Cardiac fibroblast (primary cell): ENCODE data around the gene FARP2.

Experiments
- DNase-seq, 2 donors: peaks; one replicate each; pipeline versions ENCODE4 v3.0.0 to v3.0.0-alpha.2; 2010; ENCODE audit warnings: low read depth in 2 of 2
- H3K4me3 ChIP-seq, 2 donors: replicated peaks in 1 of 2; 1 replicate in 1 of 2; 2 replicates in 1 of 2; pipeline ENCODE4 v1.5.1; 2011; ENCODE audit warnings: low read depth in 2 of 2, low read length in 2 of 2, mild to moderate bottlenecking in 2 of 2, moderate library complexity in 1 of 2
- TF ChIP-seq, protein P1 (sequence below): IDR thresholded peaks from one replicate; pipeline ENCODE4 v1.5.1; 2011; ENCODE audit warnings: low read depth, mild to moderate bottlenecking, low read length, inconsistent platforms

Gene FARP2

DNA sequence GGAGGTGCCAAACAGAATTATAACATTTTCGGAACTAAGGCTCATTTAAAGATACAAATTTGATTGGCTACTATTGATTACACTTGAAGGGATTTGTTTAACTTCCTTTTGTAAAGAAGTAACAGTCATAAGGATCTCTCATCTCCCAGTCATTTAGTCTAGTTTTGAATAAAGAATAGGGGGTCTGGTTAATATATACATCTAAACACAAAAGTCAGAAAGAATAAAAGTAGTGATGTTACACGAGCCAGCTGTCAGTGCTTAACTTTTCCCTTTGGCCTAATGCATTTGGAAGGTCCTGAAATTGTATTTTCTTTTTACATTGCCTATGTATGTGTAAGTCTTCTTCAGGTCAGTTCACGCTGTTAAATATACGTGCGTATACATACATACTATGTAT, 32.3 kb upstream of the FARP2 start:
- no peak for DNase-seq
- TF ChIP-seq, protein P1, sequence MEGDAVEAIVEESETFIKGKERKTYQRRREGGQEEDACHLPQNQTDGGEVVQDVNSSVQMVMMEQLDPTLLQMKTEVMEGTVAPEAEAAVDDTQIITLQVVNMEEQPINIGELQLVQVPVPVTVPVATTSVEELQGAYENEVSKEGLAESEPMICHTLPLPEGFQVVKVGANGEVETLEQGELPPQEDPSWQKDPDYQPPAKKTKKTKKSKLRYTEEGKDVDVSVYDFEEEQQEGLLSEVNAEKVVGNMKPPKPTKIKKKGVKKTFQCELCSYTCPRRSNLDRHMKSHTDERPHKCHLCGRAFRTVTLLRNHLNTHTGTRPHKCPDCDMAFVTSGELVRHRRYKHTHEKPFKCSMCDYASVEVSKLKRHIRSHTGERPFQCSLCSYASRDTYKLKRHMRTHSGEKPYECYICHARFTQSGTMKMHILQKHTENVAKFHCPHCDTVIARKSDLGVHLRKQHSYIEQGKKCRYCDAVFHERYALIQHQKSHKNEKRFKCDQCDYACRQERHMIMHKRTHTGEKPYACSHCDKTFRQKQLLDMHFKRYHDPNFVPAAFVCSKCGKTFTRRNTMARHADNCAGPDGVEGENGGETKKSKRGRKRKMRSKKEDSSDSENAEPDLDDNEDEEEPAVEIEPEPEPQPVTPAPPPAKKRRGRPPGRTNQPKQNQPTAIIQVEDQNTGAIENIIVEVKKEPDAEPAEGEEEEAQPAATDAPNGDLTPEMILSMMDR, result no peak
- H3K4me3 ChIP-seq, result no peak overlapping the region

DNA sequence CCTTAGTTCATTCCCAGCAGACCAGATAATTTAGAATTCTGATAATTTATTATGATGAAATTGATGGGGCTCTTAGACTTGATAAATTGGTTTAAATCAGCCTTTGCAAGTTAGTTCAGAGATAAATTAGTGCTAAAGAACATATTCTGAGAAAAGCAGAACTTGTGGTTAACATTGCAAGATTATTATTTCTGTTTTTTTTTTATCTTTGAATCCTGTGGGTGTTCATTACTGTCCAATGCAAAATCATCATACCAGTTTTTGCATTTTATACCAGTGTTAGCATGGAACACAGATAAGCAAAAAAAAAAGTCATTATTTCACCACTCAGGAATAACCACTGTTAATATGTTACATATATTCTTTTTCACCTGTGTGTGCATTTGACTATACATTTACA, 31.3 kb upstream of the FARP2 start:
- no peak for DNase-seq
- H3K4me3 ChIP-seq, result no peak overlapping the region
- TF ChIP-seq, protein P1, result no peak

DNA sequence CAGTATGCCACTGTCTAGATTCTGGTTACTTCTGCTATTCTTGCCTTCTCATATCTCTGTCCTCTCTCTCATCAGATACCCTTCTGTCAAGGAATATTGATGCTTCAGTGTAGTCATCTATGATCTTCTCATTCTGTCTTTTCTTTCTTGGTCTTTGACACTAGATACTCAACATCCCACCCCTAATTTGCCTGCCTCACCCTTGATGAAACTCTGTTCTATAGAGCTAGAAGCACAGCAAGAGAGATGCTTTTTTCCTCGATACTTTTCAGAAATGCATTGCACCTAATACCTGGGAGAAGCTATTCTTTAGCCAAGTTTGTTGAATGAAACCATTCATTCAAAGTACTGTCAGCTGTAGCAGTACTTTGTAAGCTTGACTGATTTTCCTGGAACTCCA, 30.8 kb upstream of the FARP2 start:
- DNase-seq, result no peak
- TF ChIP-seq, protein P1, result no peak
- no peak overlapping the region for H3K4me3 ChIP-seq

DNA sequence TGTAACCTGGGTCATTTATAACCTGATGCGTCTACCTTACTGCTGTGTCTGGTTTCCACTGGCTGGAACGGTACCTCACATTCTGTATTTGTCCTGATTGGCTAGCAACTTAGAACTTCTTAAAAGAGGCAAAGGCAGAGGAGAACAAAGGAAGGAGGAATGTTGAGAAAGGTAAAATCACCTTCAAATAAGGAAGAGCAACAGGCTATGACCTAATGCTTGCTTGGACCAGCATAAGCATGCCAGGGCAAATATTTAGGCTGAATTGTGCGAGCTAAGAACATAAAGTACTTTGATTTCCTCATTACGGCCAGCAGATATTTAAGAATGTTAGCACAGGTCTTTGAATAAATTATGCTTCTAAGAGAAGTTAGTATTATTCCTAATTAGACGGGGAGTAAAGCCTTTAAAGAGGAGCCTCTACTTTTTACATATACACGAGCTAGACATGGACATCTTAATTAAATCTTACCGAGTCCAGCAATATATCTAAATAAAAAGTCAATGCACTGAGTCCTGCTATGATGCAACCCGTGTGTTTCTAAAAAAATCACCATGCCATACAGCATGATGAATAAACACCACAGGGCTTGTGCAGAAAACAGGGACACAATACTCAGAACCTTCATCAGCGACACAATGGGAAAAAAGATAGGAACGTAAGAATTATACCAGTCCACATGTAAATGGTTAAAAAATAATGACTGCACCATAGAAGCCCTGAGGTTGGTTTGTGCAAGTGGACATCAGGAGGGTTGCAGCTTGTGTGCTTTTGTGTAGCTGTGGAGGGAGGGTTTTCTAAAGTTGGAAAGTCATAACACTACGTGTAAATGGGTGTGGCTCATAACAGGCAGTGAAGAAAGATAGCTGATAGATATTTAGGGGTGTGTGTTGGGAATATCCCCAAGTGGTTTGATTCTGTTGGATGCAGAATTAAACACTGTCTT, 26.1 kb upstream of the FARP2 start:
- no peak for DNase-seq
- TF ChIP-seq, protein P1, result no peak
- no peak overlapping the region for H3K4me3 ChIP-seq

DNA sequence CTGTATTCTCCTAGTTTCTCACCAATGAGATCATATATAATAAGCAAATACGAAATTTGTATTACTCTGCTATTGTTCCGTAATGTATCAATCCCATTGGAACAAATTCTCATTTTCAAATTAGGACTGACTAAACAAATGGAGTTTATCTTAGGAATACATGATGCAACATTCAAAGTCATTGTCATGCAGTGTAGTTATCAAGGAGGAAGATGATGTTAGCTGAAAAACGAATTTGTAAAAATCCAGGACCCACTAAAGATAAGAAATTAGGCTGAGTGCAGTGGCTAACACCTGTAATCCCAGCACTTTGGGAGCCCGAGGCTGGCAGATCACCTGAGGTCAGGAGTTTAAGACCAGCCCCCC, 25.5 kb upstream of the FARP2 start:
- no peak overlapping the region for H3K4me3 ChIP-seq
- no peak for DNase-seq
- TF ChIP-seq, protein P1, result no peak

DNA sequence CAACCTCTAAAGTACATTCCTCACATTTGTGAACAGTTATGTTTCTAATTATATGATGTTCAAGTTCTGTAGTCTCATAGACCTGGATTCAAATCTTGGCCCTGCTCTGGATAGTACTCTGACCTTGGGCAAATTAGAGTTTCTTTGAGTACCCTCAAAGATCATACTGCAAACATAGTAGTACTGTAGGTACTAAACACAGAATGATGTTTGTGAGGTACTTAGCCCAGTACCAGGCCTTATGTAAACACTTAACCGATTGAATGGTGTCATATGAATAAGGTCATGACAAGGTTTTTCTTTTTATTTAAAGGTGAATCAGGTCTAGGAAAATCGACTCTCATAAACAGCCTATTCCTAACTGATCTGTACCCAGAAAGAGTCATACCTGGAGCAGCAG, 21.3 kb upstream of the FARP2 start:
- TF ChIP-seq, protein P1, result no peak
- DNase-seq, result no peak

More for the DNA sequence above, 21.3 kb upstream of the FARP2 start:
- no peak overlapping the region for H3K4me3 ChIP-seq
